Epithelial cell of proximal tubule (primary cell): Measurements from ENCODE around the gene PDE4C. TPM values are rescaled to one million over a fixed set of nuclear protein-coding genes. Genes with fewer than 3 reads are reported as not detected.

Experiments used
- DNase-seq: peaks from one replicate; pipeline ENCODE4 v3.0.0-alpha.2; 2011; ENCODE audit warnings: low read depth
- H3K4me3 ChIP-seq: 2 replicates; pipeline ENCODE4 v1.5.1; 2011; ENCODE audit warnings: low read depth, mild to moderate bottlenecking, low read length
- total RNA-seq: library from RNA; depleted of rRNA; stranded (reverse); fragments of >200 nt; gene quantifications from 2 replicates; pipeline ENCODE4 v1.2.3, GENCODE V29; 2015
- TF ChIP-seq, protein P1 (sequence below): conservative IDR thresholded peaks from 2 replicates; pipeline ENCODE4 v1.5.1; 2012; ENCODE audit warnings: low read depth, mild to moderate bottlenecking, low read length

The PDE4C gene
- total RNA-seq, 1 donor from 2014 or later = 0.63 TPM

GRCh38 chr19:18229474-18229873 is 3.2 kb upstream of the PDE4C start:
- no peak for DNase-seq

DNA sequence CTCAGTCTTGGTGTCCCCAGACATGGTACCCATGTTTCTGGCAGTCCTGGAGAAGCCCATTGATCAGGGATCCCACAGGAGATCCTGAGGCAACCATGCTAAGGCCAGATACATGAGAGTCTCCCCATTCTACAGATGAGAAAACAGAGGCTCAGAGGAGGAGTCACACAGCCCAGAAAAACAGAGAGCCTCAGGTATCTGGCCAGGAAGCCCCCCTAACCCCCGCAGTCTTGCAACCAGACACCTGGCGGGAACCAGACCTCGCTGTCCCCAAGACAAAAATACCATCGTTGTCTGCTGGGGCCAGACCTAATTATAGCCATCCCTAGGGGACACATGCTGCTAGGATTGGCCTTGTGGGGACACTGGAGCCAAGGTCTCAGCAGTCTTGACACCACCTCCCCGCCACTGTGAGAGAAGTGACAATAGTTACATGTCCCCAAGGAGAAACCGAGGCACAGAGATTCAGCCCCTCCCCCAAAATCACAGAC is 1.6 kb upstream of the PDE4C start:
- no peak overlapping the region for H3K4me3 ChIP-seq
- no peak for DNase-seq
- TF ChIP-seq, protein P1, sequence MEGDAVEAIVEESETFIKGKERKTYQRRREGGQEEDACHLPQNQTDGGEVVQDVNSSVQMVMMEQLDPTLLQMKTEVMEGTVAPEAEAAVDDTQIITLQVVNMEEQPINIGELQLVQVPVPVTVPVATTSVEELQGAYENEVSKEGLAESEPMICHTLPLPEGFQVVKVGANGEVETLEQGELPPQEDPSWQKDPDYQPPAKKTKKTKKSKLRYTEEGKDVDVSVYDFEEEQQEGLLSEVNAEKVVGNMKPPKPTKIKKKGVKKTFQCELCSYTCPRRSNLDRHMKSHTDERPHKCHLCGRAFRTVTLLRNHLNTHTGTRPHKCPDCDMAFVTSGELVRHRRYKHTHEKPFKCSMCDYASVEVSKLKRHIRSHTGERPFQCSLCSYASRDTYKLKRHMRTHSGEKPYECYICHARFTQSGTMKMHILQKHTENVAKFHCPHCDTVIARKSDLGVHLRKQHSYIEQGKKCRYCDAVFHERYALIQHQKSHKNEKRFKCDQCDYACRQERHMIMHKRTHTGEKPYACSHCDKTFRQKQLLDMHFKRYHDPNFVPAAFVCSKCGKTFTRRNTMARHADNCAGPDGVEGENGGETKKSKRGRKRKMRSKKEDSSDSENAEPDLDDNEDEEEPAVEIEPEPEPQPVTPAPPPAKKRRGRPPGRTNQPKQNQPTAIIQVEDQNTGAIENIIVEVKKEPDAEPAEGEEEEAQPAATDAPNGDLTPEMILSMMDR = no peak

More at GRCh38 chr19:18229474-18229873, 3.2 kb upstream of the PDE4C start:
- TF ChIP-seq, protein P1 = peak; percentile 60
- H3K4me3 ChIP-seq = no peak overlapping the region

DNA sequence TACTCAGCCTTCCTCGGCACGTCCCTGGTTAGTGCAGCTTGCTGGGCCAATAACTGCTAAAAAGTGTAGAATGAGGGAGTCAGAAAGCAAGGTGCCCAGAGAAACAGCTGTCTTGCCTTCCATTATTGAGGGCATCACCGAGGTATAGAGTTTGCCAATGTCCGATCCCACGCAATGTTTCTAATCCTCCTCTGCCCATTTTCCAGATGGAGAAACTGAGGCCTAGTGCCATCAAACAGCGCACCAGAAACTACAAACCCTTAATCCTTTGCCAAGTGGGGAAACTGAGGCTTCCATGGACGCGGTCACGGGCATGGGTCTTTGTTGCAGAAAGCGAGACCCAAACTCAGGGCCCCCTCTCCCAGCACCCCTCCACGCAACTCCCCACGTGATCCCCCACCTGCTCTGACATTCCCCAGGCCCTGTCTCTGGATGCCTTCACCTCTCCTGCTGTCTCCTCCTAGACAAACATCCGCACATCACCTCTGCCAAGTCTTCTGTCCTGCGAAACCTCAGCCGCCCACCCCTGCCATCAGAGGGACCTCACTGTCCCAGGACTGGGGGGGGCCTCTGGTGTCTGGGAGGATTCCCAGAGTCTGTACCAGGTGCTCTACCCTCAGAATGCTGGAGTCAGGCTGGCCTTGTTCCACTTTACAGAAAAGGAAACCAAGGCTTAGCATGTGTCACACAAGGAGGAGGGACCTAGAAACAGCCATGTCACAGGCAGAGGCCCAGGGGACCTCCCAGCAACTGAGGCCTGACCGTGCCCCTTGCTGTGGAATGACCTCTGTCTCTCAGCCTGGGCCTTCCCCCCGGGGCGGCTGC is 930 bp upstream of the PDE4C start:
- no peak overlapping the region for H3K4me3 ChIP-seq
- DNase-seq = no peak
- TF ChIP-seq, protein P1 = no peak

DNA sequence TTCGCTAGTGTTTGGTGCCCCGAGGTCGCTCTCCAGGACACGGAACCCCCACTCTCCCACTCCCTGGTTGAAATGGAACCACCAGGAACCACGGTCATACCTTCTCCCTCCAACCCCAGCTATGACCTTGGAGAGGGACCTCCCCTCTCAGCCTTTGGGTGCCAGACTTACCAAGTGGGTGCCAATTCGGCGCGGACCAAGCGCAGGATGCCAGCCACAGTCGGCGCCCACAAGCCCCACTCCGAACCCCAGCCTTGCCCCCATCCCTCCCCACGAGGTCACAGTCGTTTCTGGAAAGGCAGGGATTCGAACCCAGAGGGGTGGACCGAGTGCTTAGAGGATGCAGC is 910 bp downstream of the PDE4C start:
- TF ChIP-seq, protein P1 = no peak
- no peak overlapping the region for H3K4me3 ChIP-seq
- no peak for DNase-seq

GRCh38 chr19:18224525-18225354 is 1.5 kb downstream of the PDE4C start:
- TF ChIP-seq, protein P1 = no peak
- H3K4me3 ChIP-seq = peak overlapping the region; percentile 58
- peak; percentile 87 for DNase-seq

- peak overlapping the region; percentile 58 for H3K4me3 ChIP-seq
- no peak for DNase-seq
- TF ChIP-seq, protein P1 = no peak
These were observed 2.2 kb downstream of the PDE4C start for GRCh38 chr19:18223860-18224524.
